Ovary (tissue), 9 donors: ENCODE results near the gene UST. TPM values are rescaled to one million over a fixed set of nuclear protein-coding genes. Genes with fewer than 3 reads are reported as not detected.

Experiments
- DNase-seq, 5 donors: peaks; one replicate each; pipeline ENCODE4 v3.0.0-alpha.2; 2019 to 2020
- H3K27ac ChIP-seq, 2 donors: fragments of 200-600 bp; one replicate each; pipeline versions ENCODE4 v1.5.1 to v1.8.0; 2019 to 2022
- H3K27me3 ChIP-seq: fragments of 200-600 bp; one replicate; pipeline ENCODE4 v1.8.0; 2022
- H3K36me3 ChIP-seq: fragments of 200-600 bp; sonication (generic); one replicate; pipeline ENCODE4 v1.5.1; 2019
- H3K4me1 ChIP-seq: one replicate; pipeline ENCODE4 v1.8.1; 2013; ENCODE audit warnings: mild to moderate bottlenecking, moderate library complexity; ENCODE audit not compliant: insufficient read depth
- H3K4me3 ChIP-seq: fragments of 200-600 bp; sonication (generic); one replicate; pipeline ENCODE4 v1.5.1; 2017
- H3K9me3 ChIP-seq, 2 donors: fragments of 200-600 bp in 1 of 2; sonication (generic) in 1 of 2; one replicate each; pipeline versions ENCODE4 v1.5.1 to v1.8.1; 2013 to 2019; ENCODE audit warnings: mild to moderate bottlenecking in 1 of 2, moderate library complexity in 1 of 2
- CTCF ChIP-seq, 3 donors: fragments of 450-650 bp in 2 of 3; fragments of 200-600 bp in 1 of 3; IDR thresholded peaks; one replicate each; pipeline versions ENCODE4 v1.5.1 to v1.8.0; 2016 to 2022; ENCODE audit warnings: antibody characterized with exemption in 3 of 3, mild to moderate bottlenecking in 1 of 3
- EP300 ChIP-seq: sonication (generic); formaldehyde crosslinking; IDR thresholded peaks from one replicate; pipeline ENCODE4 v1.6.1; 2017; ENCODE audit warnings: antibody characterized with exemption
- POLR2A ChIP-seq: fragments of 450-650 bp; IDR thresholded peaks from one replicate; pipeline ENCODE4 v1.6.1; 2017; ENCODE audit warnings: antibody characterized with exemption, mild to moderate bottlenecking, moderate library complexity
- WGBS, 3 donors: extraction: QIAGEN DNeasy Blood & Tissue Kit in 1 of 3; methylation state at CpG; one replicate each; pipeline versions ENCODE4 v1.1.5 to v1.1.7; 2013 to 2017; 5-methylcytosine and 5-hydroxymethylcytosine counted together
- intact Hi-C, 4 donors: fragments of 100-400 bp; cut with DNase I; formaldehyde crosslinking; loops; one replicate each; pipeline versions ENCODE4 v1.11.0 to v1.15.1; 2022 to 2023
- polyA plus RNA-seq, 2 donors: library from polyadenylated mRNA; stranded (reverse); fragments of 200-250 nt in 1 of 2; fragments of 350-450 nt in 1 of 2; fragmentation: Illumina TruSeq in 1 of 2; extraction: RNeasy Lipid Tissue Mini Kit (QIAGEN cat#74804) in 1 of 2; gene quantifications; one replicate each; pipeline ENCODE4 v1.2.3, GENCODE V29; 2013 to 2014
- total RNA-seq, 7 donors: library from RNA; depleted of rRNA in 2 of 7; stranded (reverse); fragments of >200 nt in 2 of 7; fragmentation: NEBNext Ultra II Directional in 3 of 7; extraction: Animal tissue kit (Norgen Biotek cat#: 25700) in 3 of 7; gene quantifications; one replicate each; pipeline versions ENCODE4 v1.1.0 to v1.2.4, GENCODE V29; 2016 to 2023
- donor health status: DM: no; HTN: no; CAD: no; lungs with moderate emphysema.
- donor health status: DM: no; HTN: no; CAD: no.
- donor health status: Bipolar disorder and iron deficiency.
- donor health status: DM: yes; HTN: yes; CAD: no.
- donor health status: DM: no; HTN: no; CAD: no.
- donor health status: DM: yes; HTN: yes; CAD: no.

UST gene
- total and polyA plus RNA-seq, 9 donors = 11.8 to 20.1 (median 16.5) TPM

- Histone ChIP-seq H3K36me3 (no peaks in the 10 kb centered on the region), H3K4me3 (no peak overlapping the region), H3K4me1 (peaks cover 12% of the 10 kb centered on the region), H3K27me3 (no peaks in the 10 kb centered on the region), H3K27ac (no peak overlapping the region), H3K9me3 (no peaks in the 10 kb centered on the region)
- TF ChIP-seq POLR2A (no peak), CTCF (IDR thresholded peaks at IDR 0.05) (no peak), EP300 (no peak)
- intact Hi-C loops = loop anchor here (5.0 to 10.0 kb wide), 5 partner anchors 231 to 431 kb away; partner anchors contain the start of gene TAB2 (in 1 of the 4)
- DNase-seq = no peak
Observed at GRCh38 chr6:149084026-149084425, 337.2 kb downstream of the UST start.

GRCh38 chr6:149084808-149085556, 338.2 kb downstream of the UST start:
- intact Hi-C loops = loop anchor here (5.0 to 10.0 kb wide), 5 partner anchors 230 to 430 kb away; partner anchors contain the start of gene TAB2 (in 1 of the 4)
- H3K36me3 ChIP-seq = no peaks in the 10 kb centered on the region
- H3K4me3 ChIP-seq = no peak overlapping the region
- TF ChIP-seq POLR2A (no peak), EP300 (no peak), CTCF (IDR thresholded peaks at IDR 0.05) (no peak)
- DNase-seq = no peak
- H3K27ac ChIP-seq = no peak overlapping the region
- 89 to 94% (median 92%) methylated on average over 6 of the region's 6 CpGs for WGBS, 3 donors
- no peaks in the 10 kb centered on the region for H3K9me3 ChIP-seq
- no peaks in the 10 kb centered on the region for H3K27me3 ChIP-seq
- peaks cover 7% of the 10 kb centered on the region for H3K4me1 ChIP-seq

- TF ChIP-seq POLR2A (no peak), EP300 (no peak), CTCF (IDR thresholded peaks at IDR 0.05) (no peak)
- H3K27me3 ChIP-seq = no peaks in the 10 kb centered on the region
- intact Hi-C loops = loop anchor here in 3 of 4 donors (10.0 kb wide), 3 partner anchors 229 to 429 kb away; partner anchors contain the start of gene TAB2 (in 1 of the 3)
- H3K4me3 ChIP-seq = no peak overlapping the region
- DNase-seq = no peak
- H3K27ac ChIP-seq = no peak overlapping the region
- peaks cover 4% of the 10 kb centered on the region for H3K4me1 ChIP-seq
- no peaks in the 10 kb centered on the region for H3K36me3 ChIP-seq
- no peaks in the 10 kb centered on the region for H3K9me3 ChIP-seq
Observed at GRCh38 chr6:149085557-149085938, 338.7 kb downstream of the UST start.

- Histone ChIP-seq H3K4me1 (no peaks in the 10 kb centered on the region), H3K36me3 (no peaks in the 10 kb centered on the region), H3K27ac (no peak overlapping the region), H3K27me3 (no peaks in the 10 kb centered on the region), H3K9me3 (no peaks in the 10 kb centered on the region), H3K4me3 (no peak overlapping the region)
- DNase-seq = no peak
- WGBS, 3 donors = 55 to 72% (median 68%) methylated on average over 3 of the region's 3 CpGs
- intact Hi-C loops = loop anchor here in 3 of 4 donors (10.0 kb wide), 3 partner anchors 228 to 428 kb away; partner anchors contain the start of gene TAB2 (in 1 of the 3)
- TF ChIP-seq EP300 = no peak
- TF ChIP-seq CTCF (IDR thresholded peaks at IDR 0.05) = no peak
- no peak for TF ChIP-seq POLR2A
Observed at GRCh38 chr6:149086363-149086762, 339.5 kb downstream of the UST start.
